Mesenteric fat pad (tissue), 1 donor: Measurements from ENCODE around the gene HIPK2. TPM values are rescaled to one million over a fixed set of nuclear protein-coding genes. Genes with fewer than 3 reads are reported as not detected.
"Not testable (repeated sequence)": the region's sequence is repeated elsewhere in the genome, so short reads cannot be mapped to it uniquely, and the experiment has no call there.

Experiments
- DNase-seq: peaks from one replicate; pipeline ENCODE4 v3.0.0-alpha.2; 2020; ENCODE audit warnings: low spot score
- total RNA-seq: library from RNA; stranded (reverse); fragmentation: NEBNext Ultra II Directional; extraction: Animal tissue kit (Norgen Biotek cat#: 25700); gene quantifications from one replicate; pipeline ENCODE4 v1.2.1, GENCODE V29; 2021
- donor health status: DM: yes; HTN: yes; CAD: no.

The HIPK2 gene
- total RNA-seq, 1 donor from 2014 or later: 217 TPM

GRCh38 chr7:139675127-139676125 lies 102.4 kb downstream of the HIPK2 start:
- no peak for DNase-seq

DNA sequence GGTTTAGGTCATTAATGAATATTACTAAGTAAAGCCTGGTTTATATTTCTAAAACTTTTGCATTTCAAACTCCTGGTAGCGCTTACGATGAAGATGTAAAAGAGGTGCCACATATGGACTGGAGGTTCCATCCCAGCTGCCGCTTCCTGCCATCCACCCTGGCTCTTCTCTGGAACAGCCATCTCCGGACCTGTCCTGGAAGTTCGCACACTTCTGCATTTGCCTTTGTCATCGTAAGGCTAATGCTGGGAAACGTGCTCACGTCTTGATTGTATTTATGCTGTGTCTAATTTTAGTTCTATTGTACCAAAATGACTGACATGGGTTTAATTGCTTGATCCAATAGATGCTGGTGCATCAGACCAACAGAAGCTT lies 103.1 kb downstream of the HIPK2 start:
- DNase-seq: no peak

DNA sequence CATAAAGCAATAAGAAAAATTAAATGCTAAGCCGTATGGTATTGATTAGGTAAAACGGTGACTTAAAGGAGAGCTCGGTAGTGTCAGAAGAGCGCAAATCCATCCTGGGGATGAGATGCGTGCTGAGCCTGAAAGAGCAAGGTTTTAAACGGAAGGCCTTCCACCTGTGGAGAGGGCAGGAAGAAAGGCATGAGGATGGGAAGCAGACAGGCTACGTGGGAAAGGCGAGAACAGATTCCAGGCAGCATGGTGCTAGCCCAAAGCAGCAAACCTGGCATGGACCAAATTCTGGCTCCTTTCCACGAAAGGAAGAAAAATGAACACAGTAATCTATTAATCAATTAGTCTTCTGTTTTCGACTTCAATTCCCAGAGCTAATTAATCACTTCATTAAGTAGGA lies 103.5 kb downstream of the HIPK2 start:
- DNase-seq: no peak

- DNase-seq: no peak
Measured at GRCh38 chr7:139673762-139674161, 104.0 kb downstream of the HIPK2 start.

DNA sequence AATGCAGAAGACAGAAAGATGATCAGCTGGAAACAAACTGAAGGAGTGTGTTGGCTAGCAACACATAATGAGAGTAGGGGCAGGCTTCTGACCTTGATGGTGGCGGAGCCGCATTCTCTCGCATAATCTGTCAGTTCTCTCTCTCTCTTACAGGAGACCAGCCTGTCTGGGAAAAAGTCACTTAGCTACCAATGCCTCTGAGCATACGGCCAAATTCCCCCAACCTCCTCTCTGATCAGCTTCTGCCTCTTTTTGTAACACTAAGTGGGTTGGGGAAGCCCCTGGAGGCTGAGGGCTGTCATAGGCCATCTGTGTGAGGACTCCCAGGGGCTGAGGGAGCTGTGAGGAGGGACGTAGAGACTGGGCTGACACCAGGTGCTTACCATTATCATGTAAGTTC lies 104.6 kb downstream of the HIPK2 start:
- DNase-seq: no peak

GRCh38 chr7:139671967-139672366 lies 105.8 kb downstream of the HIPK2 start:
- no peak for DNase-seq

GRCh38 chr7:139670662-139671061 lies 107.1 kb downstream of the HIPK2 start:
- DNase-seq: not testable (repeated sequence)

DNA sequence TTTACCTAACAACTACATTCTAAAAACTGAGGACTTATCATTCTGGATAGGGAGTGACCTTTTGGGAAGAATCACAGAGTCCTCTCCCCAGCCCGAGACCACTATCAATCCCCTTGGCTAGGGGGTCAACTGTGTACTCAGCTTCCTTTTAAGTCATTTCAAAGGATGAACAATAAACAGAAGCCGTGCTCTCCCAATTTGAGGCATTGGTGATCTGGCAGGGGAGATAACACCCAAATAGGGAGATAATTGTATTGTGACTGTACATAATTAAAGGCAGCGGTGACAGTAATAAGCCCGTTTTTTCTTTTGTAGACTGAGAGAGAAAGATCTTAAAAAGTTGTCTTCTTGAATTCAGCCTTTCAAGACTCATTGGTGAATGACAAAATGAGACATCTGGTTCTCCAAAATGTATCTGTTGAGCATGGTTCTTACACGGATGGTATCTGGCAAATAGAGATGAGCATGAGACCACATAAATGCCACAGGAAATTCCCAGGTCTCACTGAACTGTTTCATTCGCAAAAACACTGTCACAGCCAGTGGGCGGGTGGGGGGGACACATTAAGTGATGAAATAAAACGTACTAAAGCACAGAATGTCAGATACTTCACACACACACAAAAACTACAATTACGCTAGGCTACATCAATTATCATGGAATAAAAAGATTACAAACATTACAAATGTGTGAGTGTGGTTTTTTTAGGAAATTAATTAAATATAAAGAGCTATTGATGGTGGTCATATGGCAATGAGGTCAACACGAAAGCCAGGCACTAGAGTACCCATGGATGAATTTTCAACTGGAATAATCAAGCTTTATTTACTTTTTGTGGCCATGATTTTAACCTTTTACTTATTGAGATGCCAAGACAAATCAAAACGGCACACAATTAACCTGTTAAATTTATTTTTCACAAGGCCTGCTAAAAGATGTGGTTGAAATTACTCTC lies 108.4 kb downstream of the HIPK2 start:
- DNase-seq: no peak

DNA sequence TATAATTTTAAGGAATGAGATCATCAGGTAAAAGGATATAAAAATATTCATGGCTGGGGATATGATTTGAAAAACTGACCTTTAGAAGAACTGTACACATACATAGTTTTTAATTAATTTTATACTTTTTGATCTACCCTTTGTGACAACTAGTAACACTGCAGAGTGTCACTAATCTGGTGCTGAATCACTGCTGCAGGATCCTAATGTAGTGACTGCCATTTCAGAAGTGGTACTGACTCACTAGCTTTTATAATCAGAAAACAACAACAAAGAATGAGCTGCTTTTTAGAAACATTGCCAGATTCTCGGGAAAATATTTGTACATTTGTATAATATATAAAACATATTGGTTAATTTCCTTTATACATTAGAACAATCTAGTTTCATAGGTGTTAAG lies 110.4 kb downstream of the HIPK2 start:
- no peak for DNase-seq

- no peak for DNase-seq
Measured at GRCh38 chr7:139666501-139666900, 111.3 kb downstream of the HIPK2 start.

GRCh38 chr7:139664434-139664833 lies 113.4 kb downstream of the HIPK2 start:
- no peak for DNase-seq

DNA sequence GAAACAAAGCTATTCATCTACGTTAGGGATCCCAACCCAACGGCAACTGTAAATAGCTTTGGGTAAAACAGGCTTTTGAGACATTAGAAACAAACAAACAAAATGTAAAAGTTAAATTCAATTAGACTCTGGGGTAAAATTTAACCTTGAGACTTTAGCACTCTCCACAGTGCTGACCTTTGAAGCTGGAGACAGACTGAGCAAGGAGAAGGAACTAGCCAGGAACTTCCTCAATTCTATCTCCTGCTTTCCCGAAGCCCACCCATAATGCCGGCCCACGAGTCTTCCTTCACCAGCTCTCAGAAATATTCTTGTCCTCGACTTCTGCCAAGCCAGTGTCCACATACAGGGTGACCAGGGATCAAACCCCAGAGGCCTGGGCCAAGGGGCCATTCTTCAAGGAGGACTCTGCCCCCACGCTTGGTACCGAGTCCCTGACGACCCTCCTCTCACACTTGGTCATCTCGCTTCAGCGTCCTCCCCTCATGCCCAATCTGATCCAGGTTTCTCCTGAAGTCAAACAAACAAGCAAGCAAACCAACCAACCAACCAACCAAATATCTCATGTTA lies 114.1 kb downstream of the HIPK2 start:
- no peak for DNase-seq

DNA sequence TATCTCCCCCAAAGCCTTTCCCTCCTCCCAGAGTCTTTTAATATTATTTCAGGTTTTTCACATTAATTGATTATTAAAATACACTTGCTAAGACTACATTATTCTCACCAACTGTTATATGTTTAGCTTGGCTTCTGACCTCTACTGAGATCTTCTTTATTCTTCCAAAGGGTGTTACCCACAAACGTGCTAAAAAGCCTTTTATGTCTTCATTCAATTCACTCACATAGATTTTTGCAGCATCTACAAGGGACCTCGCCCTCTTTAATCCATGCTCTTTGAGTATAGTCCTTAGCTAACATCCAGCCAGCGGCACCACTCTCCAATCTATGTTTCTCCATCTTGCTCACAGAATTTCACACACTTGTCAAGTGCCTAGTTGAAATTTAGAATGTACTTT lies 115.9 kb downstream of the HIPK2 start:
- no peak for DNase-seq

GRCh38 chr7:139661043-139661440 lies 116.8 kb downstream of the HIPK2 start:
- no peak for DNase-seq

GRCh38 chr7:139660317-139661042 lies 117.3 kb downstream of the HIPK2 start:
- DNase-seq: no peak

GRCh38 chr7:139659922-139660316 lies 117.9 kb downstream of the HIPK2 start:
- DNase-seq: no peak

- no peak for DNase-seq
Measured at GRCh38 chr7:139658908-139659675, 118.7 kb downstream of the HIPK2 start.

DNA sequence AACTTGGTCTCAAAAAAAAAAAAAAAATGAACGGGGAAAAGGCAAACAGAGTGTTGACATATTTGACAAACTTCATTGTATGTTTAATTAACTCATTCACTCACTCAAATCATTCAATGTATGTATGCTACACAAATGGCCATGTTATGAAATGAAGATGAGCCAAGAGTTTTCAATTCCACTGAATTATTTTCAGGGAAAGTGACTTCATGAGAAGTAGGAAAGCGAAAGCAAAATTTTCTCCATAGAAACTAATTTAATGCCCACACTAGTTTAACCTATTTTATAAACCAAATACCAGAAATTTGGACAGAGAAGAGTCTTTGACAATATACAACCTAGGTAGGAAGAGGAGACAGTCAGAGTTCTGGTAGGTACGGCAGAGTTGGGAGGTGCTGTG lies 119.5 kb downstream of the HIPK2 start:
- DNase-seq: no peak

- DNase-seq: no peak
Measured at GRCh38 chr7:139657725-139658124, 120.1 kb downstream of the HIPK2 start.

DNA sequence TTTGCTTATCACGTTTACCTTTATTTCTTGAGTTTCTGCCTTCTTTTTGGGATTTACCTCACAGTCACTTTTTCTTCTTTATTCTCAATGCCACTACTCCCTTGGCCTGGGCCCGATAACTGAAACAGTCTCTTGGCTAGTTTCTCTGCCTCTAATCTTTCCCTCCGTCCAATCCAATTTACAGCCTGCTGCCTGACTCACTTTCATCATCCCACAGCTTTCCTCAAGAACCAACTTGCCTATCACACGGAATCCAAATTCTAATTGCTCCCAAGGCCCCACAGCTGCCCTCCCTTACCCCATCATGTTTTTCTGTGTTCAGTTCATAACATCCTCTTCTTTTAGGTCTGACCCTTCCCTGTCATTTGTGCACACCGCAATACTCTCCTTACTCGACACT lies 121.4 kb downstream of the HIPK2 start:
- no peak for DNase-seq
